K562 (cell line): Measurements from ENCODE around the gene POLN. TPM values are rescaled to one million over a fixed set of nuclear protein-coding genes. Genes with fewer than 3 reads are reported as not detected.

Experiments
- ATAC-seq: fragments of 200-7000 bp; cut with Tn5 transposase; 3 replicates; pipeline ENCODE4 v1.9.1; 2020; ENCODE audit warnings: moderate library complexity
- BruUV-seq: library from RNA; stranded (reverse); fragments of 400-500 nt; replicated peaks from 2 replicates; lab custom pipeline; 2021; lab: Mats Ljungman, UMichigan
- CTCF ChIA-PET: fragments of 300-600 bp; formaldehyde crosslinking; extraction: SDS; loops from one replicate; lab custom pipeline; 2021; ENCODE audit warnings: low intra/inter-chr PET ratio; lab: Yijun Ruan, JAX
- POLR2A ChIA-PET: fragments of 300-600, 350-650 bp; sonication (Branson Sonifier 250); formaldehyde crosslinking; extraction: SDS; loops from one replicate; lab custom pipeline; 2021; ENCODE audit warnings: antibody characterized with exemption, inconsistent platforms; lab: Yijun Ruan, JAX
- DNase-seq, 4 experiments: peaks; one replicate each; pipeline versions ENCODE4 v3.0.0 to v3.0.0-alpha.2; 2011 to 2018; ENCODE audit warnings: low spot score in 3 of 4, mixed read lengths in 3 of 4; ENCODE audit errors: extremely low read depth in 1 of 4
- FAIRE-seq: peaks from 2 replicates; lab custom pipeline; 2011; peaks lifted over from hg19 to GRCh38; lab: Jason Lieb, UNC
- H2AFZ ChIP-seq: 2 replicates; pipeline ENCODE4 v1.6.0; 2011; ENCODE audit warnings: low read depth, low read length, control low read depth, inconsistent platforms
- H3K27ac ChIP-seq: fragments of 200-600 bp; 3 replicates; pipeline ENCODE4 v1.8.0; 2011; ENCODE audit warnings: low read depth, mild to moderate bottlenecking, control low read depth, inconsistent platforms, low read length, moderate library complexity, mixed read lengths; ENCODE audit errors: extremely low read depth
- H3K27me3 ChIP-seq, 2 experiments: fragments of 300-600 bp in 1 of 2; 2 replicates in 1 of 2; 3 replicates in 1 of 2; pipeline versions ENCODE4 v1.6.0 to v1.8.0; 2011; ENCODE audit warnings: inconsistent platforms in 2 of 2, low read length in 2 of 2, mild to moderate bottlenecking in 1 of 2, mixed read lengths in 1 of 2, moderate library complexity in 1 of 2; ENCODE audit not compliant: control insufficient read depth in 2 of 2, insufficient read depth in 2 of 2
- H3K36me3 ChIP-seq: fragments of 300-600 bp; 3 replicates; pipeline ENCODE4 v1.8.0; 2011; ENCODE audit warnings: mild to moderate bottlenecking, low read length, inconsistent platforms; ENCODE audit not compliant: control insufficient read depth, insufficient read depth
- H3K4me1 ChIP-seq, 2 experiments: fragments of 200-600 bp in 1 of 2; replicated peaks in 1 of 2; 2 replicates in 1 of 2; 3 replicates in 1 of 2; pipeline versions ENCODE4 v1.5.1 to v1.8.0; 2011; ENCODE audit warnings: inconsistent platforms in 2 of 2, low read length in 2 of 2, mild to moderate bottlenecking in 1 of 2, mixed read lengths in 1 of 2, moderate library complexity in 1 of 2; ENCODE audit not compliant: control insufficient read depth in 2 of 2, insufficient read depth in 2 of 2
- H3K4me2 ChIP-seq: 2 replicates; pipeline ENCODE4 v1.6.1; 2011; ENCODE audit warnings: low read length, control low read depth, inconsistent platforms, mixed read lengths; ENCODE audit not compliant: insufficient read depth
- H3K4me3 ChIP-seq: fragments of 200-600 bp; sonication (generic), shearing (Covaris generic); 2 replicates; pipeline ENCODE4 v1.5.1; 2016; ENCODE audit warnings: control low read depth, inconsistent platforms
- H3K79me2 ChIP-seq: fragments of 200-600 bp; 3 replicates; pipeline ENCODE4 v1.8.0; 2011; ENCODE audit warnings: low read length, inconsistent platforms; ENCODE audit not compliant: control insufficient read depth, insufficient read depth
- H3K9ac ChIP-seq, 2 experiments: 2 replicates each; pipeline versions ENCODE4 v1.6.0 to v1.6.1; 2011; ENCODE audit warnings: low read depth in 2 of 2, low read length in 2 of 2, control low read depth in 1 of 2, inconsistent platforms in 1 of 2, mild to moderate bottlenecking in 1 of 2, mixed read lengths in 1 of 2; ENCODE audit not compliant: insufficient read depth in 1 of 2
- H3K9me1 ChIP-seq: one replicate; pipeline ENCODE4 v1.6.0; 2011; ENCODE audit warnings: inconsistent platforms, mild to moderate bottlenecking, low read length, moderate library complexity; ENCODE audit not compliant: control insufficient read depth, insufficient read depth
- H3K9me3 ChIP-seq: replicated peaks from 2 replicates; pipeline ENCODE4 v1.5.1; 2011; ENCODE audit warnings: low read depth, low read length, inconsistent platforms; ENCODE audit not compliant: control insufficient read depth, insufficient read depth
- H4K20me1 ChIP-seq: replicated peaks from 2 replicates; pipeline ENCODE4 v1.6.1; 2011; ENCODE audit warnings: low read length, inconsistent platforms, mixed read lengths; ENCODE audit not compliant: control insufficient read depth, insufficient read depth
- ESRRA ChIP-seq: fragments of 450-650 bp; IDR thresholded peaks from 2 replicates; pipeline ENCODE4 v1.6.1; 2014; ENCODE audit warnings: low read depth, mild to moderate bottlenecking, moderate library complexity, borderline replicate concordance
- ETV5 ChIP-seq: sonication (generic); formaldehyde crosslinking; IDR thresholded peaks from 2 replicates; pipeline ENCODE4 v1.4.0; 2020; ENCODE audit warnings: low read depth, mild to moderate bottlenecking, missing genetic modification reagents
- ZMIZ1 ChIP-seq, 2 experiments: fragments of 150-350 bp in 1 of 2; IDR thresholded peaks; 2 replicates each; pipeline ENCODE4 v1.6.1; 2012 to 2016; ENCODE audit warnings: low read depth in 2 of 2, low read length in 2 of 2, mild to moderate bottlenecking in 1 of 2, moderate library complexity in 1 of 2
- ZNF3 ChIP-seq: fragments of 250-450 bp; sonication (Bioruptor Pico); IDR thresholded peaks from 2 replicates; pipeline ENCODE4 v1.5.0; 2021; ENCODE audit warnings: mild to moderate bottlenecking, moderate library complexity
- WGBS: fragments of 100-300 bp; shearing (Covaris generic); methylation state at CpG from one replicate; pipeline ENCODE4 v1.1.6; 2016; ENCODE audit warnings: low coverage, mixed read lengths; ENCODE audit not compliant: insufficient coverage; ENCODE audit errors: missing lambda C conversion rate; 5-methylcytosine and 5-hydroxymethylcytosine counted together
- in situ Hi-C: fragments of 300-500 bp; cut with MboI; formaldehyde crosslinking; loops from 4 replicates; pipeline ENCODE4 v1.15.0; 2018; ENCODE audit warnings: inconsistent platforms, mixed read lengths
- intact Hi-C: fragments of 100-400 bp; cut with micrococcal nuclease; formaldehyde crosslinking; loops from 2 replicates; pipeline ENCODE4 v1.14.2; 2022
- polyA plus RNA-seq, 8 experiments: library from polyadenylated mRNA; depleted of rRNA in 4 of 8; stranded (reverse) in 5 of 8; unstranded in 3 of 8; fragments of >200 nt; fragmentation: Nextera tagmentation in 2 of 8; fragmentation: Illumina TruSeq in 1 of 8; extraction: Ambion mirVana in 2 of 8; extraction: Trizol in 1 of 8; gene quantifications; 2 replicates each; pipeline versions ENCODE4 v1.2.1 to v1.2.3, GENCODE V29; 2011 to 2014; ENCODE audit warnings: inconsistent platforms in 1 of 8, missing spikeins in 1 of 8
- total RNA-seq, 7 experiments: library from RNA; depleted of rRNA in 6 of 7; stranded (reverse); fragments of >200 nt in 6 of 7; fragmentation: Illumina TruSeq in 2 of 7; extraction: Trizol in 2 of 7; gene quantifications; 2 replicates each; pipeline versions ENCODE4 v1.2.1 to v1.2.3, GENCODE V29; 2011 to 2021; ENCODE audit warnings: low replicate concordance in 1 of 7
- TF ChIP-seq, protein P1 (sequence below): sonication (generic); formaldehyde crosslinking; IDR thresholded peaks from 2 replicates; pipeline ENCODE4 v1.8.1; 2023; ENCODE audit warnings: mild to moderate bottlenecking, missing genetic modification reagents
- TF ChIP-seq, protein P2 (sequence below): sonication (generic); formaldehyde crosslinking; IDR thresholded peaks from 2 replicates; pipeline ENCODE4 v1.8.1; 2023; ENCODE audit warnings: mild to moderate bottlenecking, missing genetic modification reagents
- TF ChIP-seq, protein P3 (sequence below): fragments of 250-450 bp; sonication (Bioruptor Pico); IDR thresholded peaks from 2 replicates; pipeline ENCODE4 v1.9.0; 2021; ENCODE audit warnings: mild to moderate bottlenecking, inconsistent platforms
- TF ChIP-seq, protein P4 (sequence below): sonication (generic); formaldehyde crosslinking; IDR thresholded peaks from 2 replicates; pipeline ENCODE4 v1.8.1; 2023; ENCODE audit warnings: mild to moderate bottlenecking, missing genetic modification reagents, moderate library complexity

POLN gene
- total and polyA plus RNA-seq, 9 of the 15 experiments (the other 6 are each of a cell fraction or from before 2014, with no cell fraction given): 0.08 to 0.91 (median 0.32) TPM

DNA sequence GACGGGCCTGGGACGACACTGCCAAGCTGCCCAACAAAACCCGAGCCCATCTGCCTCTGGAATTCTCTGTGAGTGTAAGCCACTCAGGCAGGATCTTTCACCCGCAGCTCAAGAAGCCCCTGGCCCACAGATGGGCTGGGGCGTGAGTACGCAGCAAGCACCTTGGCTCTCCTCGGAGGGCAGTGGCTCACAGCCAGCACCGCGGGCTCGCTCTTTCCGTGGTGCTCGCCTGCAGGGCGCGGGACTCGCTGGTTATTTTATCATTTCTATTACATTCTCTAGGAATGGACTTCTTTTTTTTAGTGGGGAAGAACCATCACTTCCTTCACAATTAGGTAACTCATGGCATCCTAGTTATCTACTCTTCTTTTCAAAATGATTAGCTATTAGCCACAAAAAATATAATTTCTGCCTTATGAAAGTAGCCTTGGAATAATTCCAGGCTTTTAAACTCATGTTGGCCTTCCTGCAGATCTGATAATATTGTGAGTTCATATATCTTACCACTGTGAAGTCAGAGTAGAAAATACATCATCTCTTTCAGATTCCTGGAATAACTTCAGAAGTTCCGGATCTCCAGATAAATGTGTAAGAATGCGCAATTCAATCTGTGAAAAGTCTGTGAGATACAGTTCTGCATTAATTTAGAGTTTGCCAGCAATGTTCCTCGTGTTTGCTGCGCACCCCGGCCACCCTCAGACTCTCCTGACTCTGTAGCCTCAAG, 114.2 kb downstream of the POLN start:
- ChIA-PET CTCF (no interaction called here), POLR2A (no interaction called here)
- Histone ChIP-seq H3K27me3 (peaks cover 8 to 40% of the 10 kb centered on the region in 2 experiments; a peak in 4 of 5 replicates), H3K79me2 (no peaks in the 10 kb centered on the region), H3K9me3 (peaks cover 5% of the 10 kb centered on the region), H3K4me3 (no peak overlapping the region), H3K36me3 (no peaks in the 10 kb centered on the region), H3K9me1 (no peaks in the 10 kb centered on the region), H3K4me2 (no peak overlapping the region), H2AFZ (no peak overlapping the region), H3K4me1 (no peaks in the 10 kb centered on the region), H3K27ac (no peak overlapping the region), H4K20me1 (no peaks in the 10 kb centered on the region), H3K9ac (no peak overlapping the region)
- BruUV-seq: no TSS peak
- 10% methylated on average over 20 of the region's 20 CpGs for WGBS
- in situ Hi-C loops: no loop called here
- ATAC-seq (no peak), DNase-seq (no peak), FAIRE-seq (no peak)
- intact Hi-C loops: no loop called here
- TF ChIP-seq, protein P1, sequence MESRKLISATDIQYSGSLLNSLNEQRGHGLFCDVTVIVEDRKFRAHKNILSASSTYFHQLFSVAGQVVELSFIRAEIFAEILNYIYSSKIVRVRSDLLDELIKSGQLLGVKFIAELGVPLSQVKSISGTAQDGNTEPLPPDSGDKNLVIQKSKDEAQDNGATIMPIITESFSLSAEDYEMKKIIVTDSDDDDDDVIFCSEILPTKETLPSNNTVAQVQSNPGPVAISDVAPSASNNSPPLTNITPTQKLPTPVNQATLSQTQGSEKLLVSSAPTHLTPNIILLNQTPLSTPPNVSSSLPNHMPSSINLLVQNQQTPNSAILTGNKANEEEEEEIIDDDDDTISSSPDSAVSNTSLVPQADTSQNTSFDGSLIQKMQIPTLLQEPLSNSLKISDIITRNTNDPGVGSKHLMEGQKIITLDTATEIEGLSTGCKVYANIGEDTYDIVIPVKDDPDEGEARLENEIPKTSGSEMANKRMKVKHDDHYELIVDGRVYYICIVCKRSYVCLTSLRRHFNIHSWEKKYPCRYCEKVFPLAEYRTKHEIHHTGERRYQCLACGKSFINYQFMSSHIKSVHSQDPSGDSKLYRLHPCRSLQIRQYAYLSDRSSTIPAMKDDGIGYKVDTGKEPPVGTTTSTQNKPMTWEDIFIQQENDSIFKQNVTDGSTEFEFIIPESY (CRISPR knock-in tag): no peak
- TF ChIP-seq ZNF3 (CRISPR knock-in tag) (no peak), ETV5 (CRISPR knock-in tag) (no peak), ESRRA (no peak), ZMIZ1 (IDR thresholded peaks at IDR 0.05; ENCODE audit: low read depth in 2 of 2, low read length in 2 of 2) (no peak)
- TF ChIP-seq, protein P2, sequence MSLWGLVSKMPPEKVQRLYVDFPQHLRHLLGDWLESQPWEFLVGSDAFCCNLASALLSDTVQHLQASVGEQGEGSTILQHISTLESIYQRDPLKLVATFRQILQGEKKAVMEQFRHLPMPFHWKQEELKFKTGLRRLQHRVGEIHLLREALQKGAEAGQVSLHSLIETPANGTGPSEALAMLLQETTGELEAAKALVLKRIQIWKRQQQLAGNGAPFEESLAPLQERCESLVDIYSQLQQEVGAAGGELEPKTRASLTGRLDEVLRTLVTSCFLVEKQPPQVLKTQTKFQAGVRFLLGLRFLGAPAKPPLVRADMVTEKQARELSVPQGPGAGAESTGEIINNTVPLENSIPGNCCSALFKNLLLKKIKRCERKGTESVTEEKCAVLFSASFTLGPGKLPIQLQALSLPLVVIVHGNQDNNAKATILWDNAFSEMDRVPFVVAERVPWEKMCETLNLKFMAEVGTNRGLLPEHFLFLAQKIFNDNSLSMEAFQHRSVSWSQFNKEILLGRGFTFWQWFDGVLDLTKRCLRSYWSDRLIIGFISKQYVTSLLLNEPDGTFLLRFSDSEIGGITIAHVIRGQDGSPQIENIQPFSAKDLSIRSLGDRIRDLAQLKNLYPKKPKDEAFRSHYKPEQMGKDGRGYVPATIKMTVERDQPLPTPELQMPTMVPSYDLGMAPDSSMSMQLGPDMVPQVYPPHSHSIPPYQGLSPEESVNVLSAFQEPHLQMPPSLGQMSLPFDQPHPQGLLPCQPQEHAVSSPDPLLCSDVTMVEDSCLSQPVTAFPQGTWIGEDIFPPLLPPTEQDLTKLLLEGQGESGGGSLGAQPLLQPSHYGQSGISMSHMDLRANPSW (CRISPR knock-in tag): no peak
- TF ChIP-seq, protein P3, sequence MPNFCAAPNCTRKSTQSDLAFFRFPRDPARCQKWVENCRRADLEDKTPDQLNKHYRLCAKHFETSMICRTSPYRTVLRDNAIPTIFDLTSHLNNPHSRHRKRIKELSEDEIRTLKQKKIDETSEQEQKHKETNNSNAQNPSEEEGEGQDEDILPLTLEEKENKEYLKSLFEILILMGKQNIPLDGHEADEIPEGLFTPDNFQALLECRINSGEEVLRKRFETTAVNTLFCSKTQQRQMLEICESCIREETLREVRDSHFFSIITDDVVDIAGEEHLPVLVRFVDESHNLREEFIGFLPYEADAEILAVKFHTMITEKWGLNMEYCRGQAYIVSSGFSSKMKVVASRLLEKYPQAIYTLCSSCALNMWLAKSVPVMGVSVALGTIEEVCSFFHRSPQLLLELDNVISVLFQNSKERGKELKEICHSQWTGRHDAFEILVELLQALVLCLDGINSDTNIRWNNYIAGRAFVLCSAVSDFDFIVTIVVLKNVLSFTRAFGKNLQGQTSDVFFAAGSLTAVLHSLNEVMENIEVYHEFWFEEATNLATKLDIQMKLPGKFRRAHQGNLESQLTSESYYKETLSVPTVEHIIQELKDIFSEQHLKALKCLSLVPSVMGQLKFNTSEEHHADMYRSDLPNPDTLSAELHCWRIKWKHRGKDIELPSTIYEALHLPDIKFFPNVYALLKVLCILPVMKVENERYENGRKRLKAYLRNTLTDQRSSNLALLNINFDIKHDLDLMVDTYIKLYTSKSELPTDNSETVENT (CRISPR knock-in tag): no peak
- TF ChIP-seq, protein P4, sequence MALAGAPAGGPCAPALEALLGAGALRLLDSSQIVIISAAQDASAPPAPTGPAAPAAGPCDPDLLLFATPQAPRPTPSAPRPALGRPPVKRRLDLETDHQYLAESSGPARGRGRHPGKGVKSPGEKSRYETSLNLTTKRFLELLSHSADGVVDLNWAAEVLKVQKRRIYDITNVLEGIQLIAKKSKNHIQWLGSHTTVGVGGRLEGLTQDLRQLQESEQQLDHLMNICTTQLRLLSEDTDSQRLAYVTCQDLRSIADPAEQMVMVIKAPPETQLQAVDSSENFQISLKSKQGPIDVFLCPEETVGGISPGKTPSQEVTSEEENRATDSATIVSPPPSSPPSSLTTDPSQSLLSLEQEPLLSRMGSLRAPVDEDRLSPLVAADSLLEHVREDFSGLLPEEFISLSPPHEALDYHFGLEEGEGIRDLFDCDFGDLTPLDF: no peak
